Raji (cell line): Measurements from ENCODE around the gene SS18L1.
A peak's percentile ranks its signal among the peaks of the same experiment; 100 is the strongest.

Experiments
- POLR2A ChIP-seq: IDR thresholded peaks from 2 replicates; pipeline ENCODE4 v1.6.1; 2011; ENCODE audit warnings: low read depth, low read length, control low read depth; ENCODE audit not compliant: insufficient read depth

The SS18L1 gene

GRCh38 chr20:62182469-62183425, 39.2 kb downstream of the SS18L1 start, which contains the start of gene MTG2:
Gene MTG2 (plus strand): TSS chr20:62183028. CDS start chr20:62193421, 10,393 bp downstream.
- TF ChIP-seq POLR2A = peak; percentile 99

- TF ChIP-seq POLR2A = no peak
These were observed 40.0 kb downstream of the SS18L1 start for GRCh38 chr20:62183426-62184142.

DNA sequence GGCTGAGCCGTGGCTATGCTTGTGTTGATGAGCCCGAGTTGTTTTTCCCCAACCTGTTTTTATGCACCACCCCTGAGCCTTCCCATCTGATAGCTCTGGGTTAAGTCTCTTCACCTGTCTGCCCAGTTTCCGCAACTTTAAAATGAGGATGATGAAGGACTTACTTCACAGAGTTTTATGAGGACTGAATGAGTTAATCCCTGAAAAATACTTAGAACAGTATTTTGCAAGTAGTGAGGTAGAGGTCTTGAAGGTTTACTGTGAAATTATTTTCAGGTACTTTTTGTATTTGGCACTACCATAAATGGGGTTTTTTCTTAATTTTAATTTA, 42.5 kb downstream of the SS18L1 start:
- TF ChIP-seq POLR2A = no peak

GRCh38 chr20:62186887-62187866, 43.6 kb downstream of the SS18L1 start:
- no peak for TF ChIP-seq POLR2A

- TF ChIP-seq POLR2A = no peak
These were observed 47.3 kb downstream of the SS18L1 start for GRCh38 chr20:62190639-62191411.

GRCh38 chr20:62191781-62192559, 48.4 kb downstream of the SS18L1 start:
- TF ChIP-seq POLR2A = no peak

- no peak for TF ChIP-seq POLR2A
These were observed 49.1 kb downstream of the SS18L1 start for GRCh38 chr20:62192635-62193034.

GRCh38 chr20:62193079-62194025, 49.8 kb downstream of the SS18L1 start:
- TF ChIP-seq POLR2A = no peak

- TF ChIP-seq POLR2A = no peak
These were observed 51.5 kb downstream of the SS18L1 start for GRCh38 chr20:62195075-62195405.

GRCh38 chr20:62195736-62196135, 52.2 kb downstream of the SS18L1 start:
- TF ChIP-seq POLR2A = no peak

GRCh38 chr20:62196286-62196685, 52.7 kb downstream of the SS18L1 start:
- TF ChIP-seq POLR2A = no peak

DNA sequence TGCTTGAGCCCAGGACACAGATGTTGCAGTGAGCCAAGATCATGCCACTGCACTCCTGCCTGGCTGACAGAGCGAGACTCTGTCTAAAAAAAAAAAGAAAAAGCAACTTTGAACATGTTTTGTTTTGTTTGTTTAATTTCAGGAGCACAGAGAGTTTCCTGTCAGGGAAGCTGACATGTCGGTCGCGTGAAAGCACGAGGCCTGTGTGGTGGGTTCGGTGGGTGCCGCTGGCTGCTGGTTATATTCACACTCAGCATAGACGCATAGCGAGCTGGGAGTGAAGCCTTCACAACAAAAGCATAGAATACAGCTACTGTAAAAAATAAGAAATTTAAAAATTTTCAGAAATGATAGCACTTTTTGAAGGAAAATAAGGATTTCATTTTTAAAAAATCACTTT, 53.7 kb downstream of the SS18L1 start:
- TF ChIP-seq POLR2A = no peak
